ENCODE data around the gene DAAM2.

Gene DAAM2

GRCh38 chr6:39831701-39832100 lies 39.5 kb downstream of the DAAM2 start:
- TF ChIP-seq TCF12 (IDR thresholded peaks at IDR 0.05; ENCODE audit: low read depth) (no peak), CEBPB (IDR thresholded peaks at IDR 0.05) (no peak), TEAD4 (IDR thresholded peaks at IDR 0.05) (no peak), USF1 (IDR thresholded peaks at IDR 0.05) (no peak), NFIC (IDR thresholded peaks at IDR 0.05) (no peak), YY1 (IDR thresholded peaks at IDR 0.05; ENCODE audit: low read depth) (no peak), MAX (IDR thresholded peaks at IDR 0.05) (no peak), REST (IDR thresholded peaks at IDR 0.05; ENCODE audit: low read depth) (no peak), FOXM1 (IDR thresholded peaks at IDR 0.05; ENCODE audit: borderline replicate concordance, low read depth) (no peak), ZBTB7A (IDR thresholded peaks at IDR 0.05; ENCODE audit: low read depth) (no peak), EGR1 (IDR thresholded peaks at IDR 0.05) (no peak)

DNA sequence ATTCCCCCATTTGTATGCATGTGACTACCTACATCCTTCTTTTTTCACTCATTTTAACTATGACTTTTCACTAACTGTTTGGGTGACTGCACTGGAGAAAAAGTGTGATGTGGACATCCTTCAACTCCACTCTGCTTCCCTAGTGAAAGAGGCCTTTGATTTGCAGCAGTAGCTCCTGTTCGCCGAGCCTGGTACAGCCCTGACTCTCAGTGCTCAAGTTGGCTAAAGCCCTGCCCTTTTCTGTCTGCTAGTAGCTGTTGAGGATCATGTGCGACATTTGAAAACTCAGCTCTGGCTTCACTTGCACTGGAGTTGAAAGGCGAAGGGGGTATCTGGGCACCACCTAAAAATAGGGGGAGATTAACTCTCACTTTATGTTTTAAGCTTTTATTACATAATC lies 42.1 kb downstream of the DAAM2 start:
- no peak for TF ChIP-seq REST (IDR thresholded peaks at IDR 0.05; ENCODE audit: low read depth)
- TF ChIP-seq NFIC (IDR thresholded peaks at IDR 0.05), result no peak
- TF ChIP-seq TCF12 (IDR thresholded peaks at IDR 0.05; ENCODE audit: low read depth), result no peak
- TF ChIP-seq EP300 (IDR thresholded peaks at IDR 0.05; ENCODE audit: borderline replicate concordance), result no peak
- TF ChIP-seq MAX (IDR thresholded peaks at IDR 0.05), result no peak
- TF ChIP-seq EGR1 (IDR thresholded peaks at IDR 0.05), result no peak
- TF ChIP-seq FOXM1 (IDR thresholded peaks at IDR 0.05; ENCODE audit: borderline replicate concordance, low read depth), result no peak
- TF ChIP-seq TAF1 (IDR thresholded peaks at IDR 0.05; ENCODE audit: low read depth), result no peak
- no peak for TF ChIP-seq YY1 (IDR thresholded peaks at IDR 0.05; ENCODE audit: low read depth)
- no peak for TF ChIP-seq CEBPB (IDR thresholded peaks at IDR 0.05)
- TF ChIP-seq TEAD4 (IDR thresholded peaks at IDR 0.05), result no peak
- no peak for TF ChIP-seq RAD21 (IDR thresholded peaks at IDR 0.05; ENCODE audit: low read depth)
- TF ChIP-seq CREB1 (IDR thresholded peaks at IDR 0.05; ENCODE audit: low read depth), result no peak
- no peak for TF ChIP-seq USF1 (IDR thresholded peaks at IDR 0.05)
- TF ChIP-seq ZBTB7A (IDR thresholded peaks at IDR 0.05; ENCODE audit: low read depth), result no peak

- TF ChIP-seq USF1 (IDR thresholded peaks at IDR 0.05) (no peak), TCF12 (IDR thresholded peaks at IDR 0.05; ENCODE audit: low read depth) (no peak), EGR1 (IDR thresholded peaks at IDR 0.05) (no peak), RAD21 (IDR thresholded peaks at IDR 0.05; ENCODE audit: low read depth) (no peak), TAF1 (IDR thresholded peaks at IDR 0.05; ENCODE audit: low read depth) (no peak), TEAD4 (IDR thresholded peaks at IDR 0.05) (no peak), YY1 (IDR thresholded peaks at IDR 0.05; ENCODE audit: low read depth) (no peak), NFIC (IDR thresholded peaks at IDR 0.05) (no peak), MAX (IDR thresholded peaks at IDR 0.05) (no peak), REST (IDR thresholded peaks at IDR 0.05; ENCODE audit: low read depth) (no peak), CREB1 (IDR thresholded peaks at IDR 0.05; ENCODE audit: low read depth) (no peak), FOXM1 (IDR thresholded peaks at IDR 0.05; ENCODE audit: borderline replicate concordance, low read depth) (no peak), CEBPB (IDR thresholded peaks at IDR 0.05) (no peak), EP300 (IDR thresholded peaks at IDR 0.05; ENCODE audit: borderline replicate concordance) (no peak), ZBTB7A (IDR thresholded peaks at IDR 0.05; ENCODE audit: low read depth) (no peak)
These were observed 42.7 kb downstream of the DAAM2 start for GRCh38 chr6:39834866-39835265.

DNA sequence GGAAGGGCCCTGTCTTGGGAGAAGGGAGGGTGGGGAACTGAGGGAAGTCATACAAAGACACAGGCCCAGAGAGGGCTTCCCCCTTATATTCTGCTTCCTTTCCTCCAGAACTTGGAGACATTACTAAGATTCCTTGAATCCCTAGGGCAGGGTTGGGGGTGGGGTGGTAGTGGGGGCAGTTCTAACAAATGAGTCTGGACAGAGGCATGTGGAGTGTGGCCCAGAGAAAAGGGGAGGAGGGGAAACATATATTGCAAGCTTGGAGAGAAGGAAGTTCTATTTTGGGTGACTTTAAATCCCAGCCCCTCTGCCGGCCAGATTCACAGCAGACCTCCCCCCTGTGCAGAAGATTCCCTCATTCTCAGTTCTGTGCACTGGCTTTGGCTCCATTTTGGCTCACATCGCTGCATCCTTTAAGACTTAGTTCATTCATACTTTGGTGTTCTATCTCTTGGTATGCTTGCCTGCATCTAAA lies 43.7 kb downstream of the DAAM2 start:
- no peak for TF ChIP-seq TAF1 (IDR thresholded peaks at IDR 0.05; ENCODE audit: low read depth)
- no peak for TF ChIP-seq USF1 (IDR thresholded peaks at IDR 0.05)
- no peak for TF ChIP-seq TEAD4 (IDR thresholded peaks at IDR 0.05)
- TF ChIP-seq YY1 (IDR thresholded peaks at IDR 0.05; ENCODE audit: low read depth), result no peak
- no peak for TF ChIP-seq MAX (IDR thresholded peaks at IDR 0.05)
- TF ChIP-seq CREB1 (IDR thresholded peaks at IDR 0.05; ENCODE audit: low read depth), result no peak
- TF ChIP-seq EP300 (IDR thresholded peaks at IDR 0.05; ENCODE audit: borderline replicate concordance), result no peak
- no peak for TF ChIP-seq NFIC (IDR thresholded peaks at IDR 0.05)
- TF ChIP-seq ZBTB7A (IDR thresholded peaks at IDR 0.05; ENCODE audit: low read depth), result no peak
- no peak for TF ChIP-seq CEBPB (IDR thresholded peaks at IDR 0.05)
- TF ChIP-seq REST (IDR thresholded peaks at IDR 0.05; ENCODE audit: low read depth), result no peak
- TF ChIP-seq TCF12 (IDR thresholded peaks at IDR 0.05; ENCODE audit: low read depth), result no peak
- TF ChIP-seq RAD21 (IDR thresholded peaks at IDR 0.05; ENCODE audit: low read depth), result no peak
- TF ChIP-seq EGR1 (IDR thresholded peaks at IDR 0.05), result no peak
- TF ChIP-seq FOXM1 (IDR thresholded peaks at IDR 0.05; ENCODE audit: borderline replicate concordance, low read depth), result no peak
